ENCODE results near the gene ABCB8.

DNA sequence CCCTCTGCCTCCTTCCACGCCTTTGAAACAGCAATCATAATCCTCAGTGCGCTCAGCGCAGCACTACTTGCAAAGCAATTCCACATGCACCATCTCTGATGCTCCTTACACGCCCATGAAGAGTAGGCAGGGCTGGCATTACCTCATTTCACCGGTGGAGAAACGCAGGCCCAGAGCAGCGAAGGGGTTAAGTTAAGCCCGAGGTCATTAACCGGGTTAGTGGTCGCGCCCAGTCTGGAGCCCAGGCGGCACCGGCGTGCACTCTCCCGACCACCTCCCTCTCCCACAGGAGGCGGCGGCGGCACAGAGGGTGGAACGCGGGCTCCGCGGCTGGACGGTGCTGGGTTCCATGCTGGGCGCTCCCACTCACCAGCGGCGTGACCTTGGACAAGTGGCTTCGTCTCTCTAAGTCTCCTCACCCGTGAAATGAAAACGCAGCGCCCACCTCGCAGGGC, 51.8 kb downstream of the ABCB8 start:
- TF ChIP-seq, protein P1, sequence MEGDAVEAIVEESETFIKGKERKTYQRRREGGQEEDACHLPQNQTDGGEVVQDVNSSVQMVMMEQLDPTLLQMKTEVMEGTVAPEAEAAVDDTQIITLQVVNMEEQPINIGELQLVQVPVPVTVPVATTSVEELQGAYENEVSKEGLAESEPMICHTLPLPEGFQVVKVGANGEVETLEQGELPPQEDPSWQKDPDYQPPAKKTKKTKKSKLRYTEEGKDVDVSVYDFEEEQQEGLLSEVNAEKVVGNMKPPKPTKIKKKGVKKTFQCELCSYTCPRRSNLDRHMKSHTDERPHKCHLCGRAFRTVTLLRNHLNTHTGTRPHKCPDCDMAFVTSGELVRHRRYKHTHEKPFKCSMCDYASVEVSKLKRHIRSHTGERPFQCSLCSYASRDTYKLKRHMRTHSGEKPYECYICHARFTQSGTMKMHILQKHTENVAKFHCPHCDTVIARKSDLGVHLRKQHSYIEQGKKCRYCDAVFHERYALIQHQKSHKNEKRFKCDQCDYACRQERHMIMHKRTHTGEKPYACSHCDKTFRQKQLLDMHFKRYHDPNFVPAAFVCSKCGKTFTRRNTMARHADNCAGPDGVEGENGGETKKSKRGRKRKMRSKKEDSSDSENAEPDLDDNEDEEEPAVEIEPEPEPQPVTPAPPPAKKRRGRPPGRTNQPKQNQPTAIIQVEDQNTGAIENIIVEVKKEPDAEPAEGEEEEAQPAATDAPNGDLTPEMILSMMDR (IDR thresholded peaks at IDR 0.05) = no peak
- no peak for TF ChIP-seq POLR2A (IDR thresholded peaks at IDR 0.05)
